Epithelial cell of esophagus (primary cell): ENCODE measurements around the gene AUTS2.

Experiments
- DNase-seq: peaks from one replicate; pipeline ENCODE4 v3.0.0; 2010; ENCODE audit warnings: low read depth
- H3K4me3 ChIP-seq: 2 replicates; pipeline ENCODE4 v1.5.1; 2011; ENCODE audit warnings: mild to moderate bottlenecking, low read length, control low read depth
- CTCF ChIP-seq: IDR thresholded peaks from 2 replicates; pipeline ENCODE4 v1.5.1; 2011; ENCODE audit warnings: low read depth, mild to moderate bottlenecking, low read length, control low read depth, inconsistent platforms; ENCODE audit not compliant: insufficient read depth; ENCODE audit errors: missing control alignments

AUTS2 gene

GRCh38 chr7:69786730-69787395, 188.6 kb downstream of the AUTS2 start:
- TF ChIP-seq CTCF, result no peak
- DNase-seq, result no peak
- H3K4me3 ChIP-seq, result no peak overlapping the region

- no peak for DNase-seq
- no peak for TF ChIP-seq CTCF
- H3K4me3 ChIP-seq, result no peak overlapping the region
Measured at GRCh38 chr7:69787736-69788431, 189.6 kb downstream of the AUTS2 start.

- no peak for DNase-seq
- H3K4me3 ChIP-seq, result no peak overlapping the region
- no peak for TF ChIP-seq CTCF
Measured at GRCh38 chr7:69789563-69789962, 191.3 kb downstream of the AUTS2 start.

GRCh38 chr7:69790977-69791724, 192.9 kb downstream of the AUTS2 start:
- TF ChIP-seq CTCF, result no peak
- no peak overlapping the region for H3K4me3 ChIP-seq
- DNase-seq, result no peak

GRCh38 chr7:69791739-69792138, 193.5 kb downstream of the AUTS2 start:
- no peak overlapping the region for H3K4me3 ChIP-seq
- DNase-seq, result no peak
- no peak for TF ChIP-seq CTCF

GRCh38 chr7:69795932-69796331, 197.7 kb downstream of the AUTS2 start:
- no peak overlapping the region for H3K4me3 ChIP-seq
- DNase-seq, result no peak
- no peak for TF ChIP-seq CTCF
